NCI-H146 (cell line): Measurements from ENCODE around the gene USH1G.

Experiments
- DNase-seq: peaks from one replicate; lab custom pipeline; 2025; lab: John Stamatoyannopoulos, UW

USH1G gene

DNA sequence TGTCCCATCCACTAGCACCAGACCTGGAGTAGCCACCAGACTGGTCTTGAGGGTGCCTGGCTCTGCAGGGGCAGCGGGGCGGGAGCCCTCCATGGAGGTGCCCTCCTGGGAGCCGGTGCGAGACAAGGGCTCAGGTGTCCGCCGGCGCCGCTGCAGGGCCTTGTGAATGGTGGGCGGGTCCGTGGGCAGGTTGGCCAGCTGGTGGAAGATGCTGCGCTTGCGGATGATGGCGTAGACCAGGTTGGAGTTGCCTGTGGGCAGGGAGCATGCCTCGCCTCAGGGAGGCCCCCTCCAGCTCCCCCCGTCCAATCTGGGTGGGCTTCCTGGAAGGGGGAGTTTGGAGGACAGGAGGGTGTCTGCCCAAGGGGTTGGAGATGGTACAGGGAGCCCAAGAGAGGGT is 31.1 kb upstream of the USH1G start:
- DNase-seq: no peak

DNA sequence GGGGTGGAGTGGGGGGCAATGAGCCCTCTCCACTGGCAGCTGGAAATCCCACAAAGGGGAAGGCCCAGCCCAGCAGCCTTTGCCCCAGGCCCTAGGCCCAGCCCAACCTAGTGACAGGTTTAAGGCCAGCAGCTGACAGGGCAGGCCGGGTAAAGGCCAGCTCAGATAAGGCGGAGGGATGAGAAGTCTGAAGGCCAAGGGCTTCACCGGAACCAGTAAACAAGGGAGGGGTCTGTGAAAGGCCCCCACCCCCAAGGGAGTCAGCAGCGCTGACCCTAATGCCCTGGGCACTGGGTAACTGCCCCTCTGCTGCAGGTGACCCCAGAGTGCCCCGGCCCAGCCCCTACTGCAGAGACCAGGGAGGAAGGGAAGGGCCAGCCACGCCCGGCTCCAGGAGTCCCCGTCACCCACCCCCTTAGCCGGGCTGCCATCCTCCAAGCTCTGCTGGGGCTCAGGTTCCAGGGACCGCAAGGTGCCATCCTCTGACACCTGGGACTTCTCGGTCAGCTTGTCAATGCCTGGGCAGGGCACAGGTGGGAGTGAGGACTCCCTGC is 30.2 kb upstream of the USH1G start:
- DNase-seq: no peak

DNA sequence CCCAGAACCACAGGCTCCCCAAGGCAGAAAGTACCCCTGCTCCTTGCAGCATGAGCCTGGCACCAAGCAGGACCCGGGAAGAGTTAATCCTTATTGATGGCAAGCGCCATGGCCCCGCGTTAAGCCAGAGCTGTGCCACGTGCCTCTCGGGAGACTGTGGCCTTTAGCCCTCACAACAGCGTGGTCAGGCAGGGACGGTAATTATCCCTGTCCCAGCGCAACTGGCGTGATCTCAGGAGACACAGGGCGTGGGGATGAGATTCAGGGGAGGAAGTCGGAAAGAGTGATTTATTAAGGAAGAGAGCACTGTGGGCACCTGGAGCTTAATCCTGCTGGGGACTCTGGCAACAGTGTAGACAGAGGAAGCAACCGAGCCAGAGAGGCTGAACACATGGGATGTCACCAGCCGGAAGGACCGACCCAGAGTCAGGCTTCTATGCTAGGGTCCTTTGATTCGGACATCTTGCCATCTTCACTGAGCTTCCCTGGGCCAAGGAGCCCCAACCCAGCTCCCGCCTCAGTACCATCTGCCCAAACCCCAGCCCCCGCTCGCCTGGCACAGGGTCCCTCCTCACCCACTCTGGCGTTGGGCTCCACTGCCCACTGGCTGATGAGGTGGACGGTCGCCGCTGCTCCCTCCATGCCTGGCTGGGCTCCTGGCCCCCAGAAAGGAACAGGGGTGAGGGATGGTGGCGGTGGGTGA is 29.5 kb upstream of the USH1G start:
- no peak for DNase-seq

DNA sequence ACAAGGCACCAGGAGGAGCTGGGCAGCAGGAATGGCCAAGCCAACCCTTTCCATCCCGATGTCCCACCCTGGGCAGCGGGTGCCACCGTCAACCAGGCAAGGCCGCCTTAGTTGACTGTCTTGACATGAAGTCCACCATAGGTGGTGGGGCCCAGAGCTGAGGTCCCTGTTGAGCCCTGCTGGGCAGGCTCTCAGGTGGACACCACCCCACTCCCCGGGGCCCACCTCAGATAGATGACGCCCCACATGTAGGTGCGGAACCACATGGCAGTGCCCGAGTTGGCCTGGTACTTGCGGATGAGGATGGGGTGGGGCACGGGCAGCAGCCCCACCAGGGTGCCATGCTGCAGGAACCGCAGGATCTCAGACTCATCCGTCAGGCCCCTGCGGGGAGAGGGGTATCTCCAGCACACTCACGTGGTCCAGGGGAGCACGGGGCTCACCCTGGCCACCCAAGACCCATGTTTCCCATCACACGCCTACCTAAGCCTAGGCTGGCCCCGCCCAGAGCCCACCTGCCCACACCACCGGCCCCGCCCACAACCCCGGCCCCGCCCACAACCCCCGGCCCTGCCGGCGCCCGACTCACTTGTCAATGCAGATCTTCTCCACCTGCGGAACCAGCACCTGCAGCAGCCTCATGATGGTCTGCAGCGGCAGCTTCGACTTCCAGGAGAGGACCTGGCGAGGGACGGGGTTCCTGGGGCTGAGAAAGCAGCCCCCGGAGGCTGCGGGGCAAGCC is 28.8 kb upstream of the USH1G start:
- no peak for DNase-seq

DNA sequence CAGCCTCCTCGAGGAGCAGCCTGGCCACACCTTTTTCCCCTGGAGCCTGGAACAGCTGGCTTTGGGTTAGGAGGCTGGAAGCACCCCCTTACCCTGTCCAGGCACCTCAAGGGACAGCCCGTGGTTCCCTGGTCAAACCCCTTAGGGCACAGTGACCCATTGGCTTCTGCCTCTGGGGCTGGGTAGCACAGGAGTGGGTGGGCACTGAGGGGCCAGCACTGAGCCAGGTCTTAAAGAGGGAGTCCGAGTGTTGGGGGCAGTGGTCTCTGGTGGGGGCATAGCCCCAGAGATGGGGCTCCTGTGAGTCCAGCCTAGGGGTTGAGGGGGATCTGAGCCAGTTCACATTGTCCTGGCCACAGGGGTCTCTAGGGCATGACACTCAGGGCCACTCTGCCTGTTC is 28.0 kb upstream of the USH1G start:
- no peak for DNase-seq

DNA sequence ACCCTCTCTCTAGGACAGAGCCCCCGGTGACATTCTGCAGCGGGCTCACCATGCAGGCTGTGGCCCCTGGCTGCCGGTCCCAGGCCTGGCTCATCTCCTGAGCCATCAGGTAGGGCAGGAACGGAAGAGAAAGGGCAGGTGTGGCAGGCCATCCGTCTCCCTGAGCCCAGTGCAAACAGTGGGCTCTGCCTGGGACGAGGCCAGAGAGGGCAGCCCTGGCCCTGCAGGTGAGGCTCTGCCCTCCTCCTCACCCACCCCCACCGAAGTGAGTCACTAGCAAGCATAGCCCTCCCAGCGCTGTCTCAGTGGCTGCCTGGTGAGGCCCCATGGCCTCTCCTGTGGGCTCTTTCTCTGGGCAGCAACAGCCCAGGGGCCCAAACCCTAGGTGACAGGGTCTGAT is 27.2 kb upstream of the USH1G start:
- peak; percentile 70 for DNase-seq

DNA sequence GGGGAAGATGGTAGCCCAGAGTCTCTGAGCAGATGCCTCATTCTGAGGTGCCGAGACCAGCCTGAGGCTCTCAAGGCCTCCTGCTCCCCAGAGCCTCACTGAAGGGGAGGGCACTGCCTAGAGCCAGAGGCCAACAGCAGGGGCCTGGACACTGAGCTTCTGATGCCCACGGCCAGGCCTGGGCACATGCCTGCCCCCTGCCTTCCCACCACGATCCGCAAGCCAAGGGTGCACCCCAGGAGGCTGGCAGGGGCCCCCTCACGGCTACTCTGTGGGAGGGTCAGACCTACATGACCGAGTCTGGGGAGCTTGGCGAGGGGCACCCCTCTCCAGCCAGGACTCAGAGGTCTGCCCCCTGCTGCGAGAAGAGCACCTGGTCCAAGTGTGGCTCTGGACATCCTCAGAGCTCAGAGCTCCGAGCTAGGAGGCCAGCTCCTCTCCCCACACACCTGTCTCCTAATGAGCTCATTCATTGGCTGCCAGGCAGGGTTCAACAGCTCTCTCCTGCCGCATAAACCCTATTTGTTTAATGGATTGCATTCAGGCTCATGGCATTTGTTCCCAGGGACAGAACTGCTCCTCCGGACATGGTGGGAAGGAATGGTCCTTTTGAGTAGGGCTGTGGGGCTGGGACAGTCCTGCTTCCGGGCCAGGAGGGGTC is 26.5 kb upstream of the USH1G start:
- DNase-seq: no peak

DNA sequence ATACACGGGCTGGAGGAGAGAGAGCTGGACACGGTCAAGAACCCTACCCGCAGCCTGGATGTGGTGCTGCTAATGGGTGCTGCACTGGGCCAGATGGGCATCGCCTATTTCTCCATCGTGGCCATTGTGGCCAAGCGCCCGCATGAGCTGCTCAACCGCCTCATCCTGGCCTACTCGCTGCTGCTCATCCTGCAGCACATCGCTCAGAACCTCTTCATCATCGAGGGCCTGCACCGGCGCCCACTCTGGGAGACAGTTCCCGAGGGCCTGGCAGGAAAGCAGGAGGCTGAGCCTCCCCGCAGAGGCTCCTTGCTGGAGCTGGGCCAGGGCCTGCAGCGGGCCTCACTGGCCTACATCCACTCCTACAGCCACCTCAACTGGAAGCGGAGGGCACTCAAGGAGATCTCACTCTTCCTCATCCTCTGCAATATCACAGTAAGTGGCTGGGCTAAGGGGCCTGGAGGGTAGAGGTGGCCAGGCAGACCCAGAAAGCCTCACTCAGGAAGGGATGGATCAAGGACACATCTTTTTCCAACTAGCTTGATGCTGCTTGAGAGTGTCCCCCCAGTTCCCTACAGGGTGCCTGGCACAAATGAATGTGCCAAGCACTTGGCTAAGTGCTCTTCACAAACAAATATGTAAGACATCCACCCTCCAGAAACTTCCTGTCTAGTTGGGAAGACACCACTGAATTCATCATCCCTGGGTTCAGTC is 24.1 kb upstream of the USH1G start:
- no peak for DNase-seq

DNA sequence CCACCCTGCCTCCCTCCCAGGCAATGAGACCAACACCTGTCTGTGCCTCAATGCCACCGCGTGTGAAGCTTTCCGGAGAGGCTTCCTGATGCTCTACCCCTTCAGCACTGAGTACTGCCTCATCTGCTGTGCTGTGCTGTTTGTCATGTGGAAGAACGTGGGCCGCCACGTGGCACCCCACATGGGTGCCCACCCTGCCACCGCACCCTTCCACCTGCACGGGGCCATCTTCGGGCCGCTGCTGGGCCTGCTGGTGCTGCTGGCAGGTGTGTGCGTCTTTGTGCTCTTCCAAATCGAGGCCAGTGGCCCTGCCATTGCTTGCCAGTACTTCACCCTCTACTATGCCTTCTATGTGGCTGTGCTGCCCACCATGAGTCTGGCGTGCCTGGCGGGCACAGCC is 23.6 kb upstream of the USH1G start:
- DNase-seq: no peak

DNA sequence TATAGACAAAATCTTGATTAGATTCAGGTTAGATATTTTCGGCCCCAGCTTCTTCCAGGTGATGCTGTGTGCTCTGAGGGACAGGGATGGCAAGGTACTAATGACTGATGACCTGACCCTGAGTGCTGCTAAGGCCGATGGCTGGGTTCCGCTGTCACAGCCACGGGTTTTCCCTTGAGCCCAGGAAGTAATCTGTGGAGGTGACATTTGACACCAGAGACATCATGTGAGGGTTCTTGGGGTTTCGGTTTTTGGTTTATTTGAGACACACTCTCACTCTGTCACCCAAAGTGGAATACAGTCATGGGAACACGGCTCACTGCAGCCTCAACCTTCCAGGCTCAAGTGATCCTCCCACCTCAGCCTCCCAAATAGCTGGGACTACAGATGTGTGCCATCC is 22.5 kb upstream of the USH1G start:
- DNase-seq: no peak

DNA sequence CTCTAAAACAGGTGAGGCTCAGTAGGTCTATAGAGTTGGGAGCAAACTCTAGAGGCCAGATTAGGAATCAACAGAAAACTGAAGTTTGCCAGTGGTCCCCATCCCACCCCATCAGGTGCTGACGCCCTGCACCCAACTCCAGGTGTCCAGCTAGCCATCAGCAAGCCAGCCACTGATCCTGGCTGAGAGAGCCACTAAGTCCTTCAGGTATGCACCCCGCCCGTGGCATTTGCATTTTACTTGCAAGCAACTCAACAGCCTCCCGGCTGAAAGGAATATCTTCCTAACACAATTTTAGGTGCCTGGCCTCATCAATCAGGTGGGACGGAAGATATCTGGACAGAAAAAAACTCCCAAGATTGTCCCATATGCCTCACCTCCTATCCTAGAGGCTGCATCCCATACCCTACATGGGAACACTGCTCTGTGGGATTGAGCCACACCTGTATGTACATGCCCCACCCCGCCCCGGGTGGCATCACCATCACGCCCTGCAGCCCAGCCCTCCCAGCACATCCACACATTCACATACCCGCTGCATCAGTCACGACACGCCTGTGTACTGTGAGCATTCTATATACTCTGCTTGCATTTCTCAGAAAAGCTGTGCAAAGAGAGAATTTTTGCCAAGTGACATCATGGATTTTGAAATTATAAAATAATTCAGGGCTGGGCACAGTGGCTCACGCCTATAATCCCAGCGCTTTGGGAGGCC is 20.9 kb upstream of the USH1G start:
- DNase-seq: no peak

DNA sequence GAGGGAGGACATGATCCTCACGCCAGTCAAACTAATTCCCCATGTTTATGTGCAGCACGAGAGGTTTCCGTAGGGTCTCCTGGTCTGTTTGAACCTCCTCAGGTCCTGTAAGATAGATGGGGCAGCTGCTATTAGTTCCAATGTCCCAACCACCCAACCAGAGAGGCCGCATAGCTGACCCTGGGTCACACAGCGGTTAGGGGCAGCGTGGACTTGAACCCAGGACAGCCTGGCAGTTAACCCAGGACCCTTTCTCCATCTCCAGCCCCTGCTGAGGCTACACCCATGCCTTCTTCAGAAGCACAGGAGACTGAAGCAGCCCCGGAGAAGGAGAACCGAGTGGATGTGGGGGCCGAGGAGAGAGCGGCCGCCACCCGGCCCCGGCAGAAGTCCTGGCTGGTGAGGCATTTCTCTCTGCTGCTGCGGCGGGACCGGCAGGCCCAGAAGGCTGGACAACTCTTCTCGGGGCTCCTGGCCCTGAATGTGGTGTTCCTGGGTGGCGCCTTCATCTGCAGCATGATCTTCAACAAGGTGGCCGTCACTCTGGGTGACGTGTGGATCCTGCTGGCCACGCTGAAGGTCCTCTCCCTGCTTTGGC is 18.2 kb upstream of the USH1G start:
- DNase-seq: no peak

DNA sequence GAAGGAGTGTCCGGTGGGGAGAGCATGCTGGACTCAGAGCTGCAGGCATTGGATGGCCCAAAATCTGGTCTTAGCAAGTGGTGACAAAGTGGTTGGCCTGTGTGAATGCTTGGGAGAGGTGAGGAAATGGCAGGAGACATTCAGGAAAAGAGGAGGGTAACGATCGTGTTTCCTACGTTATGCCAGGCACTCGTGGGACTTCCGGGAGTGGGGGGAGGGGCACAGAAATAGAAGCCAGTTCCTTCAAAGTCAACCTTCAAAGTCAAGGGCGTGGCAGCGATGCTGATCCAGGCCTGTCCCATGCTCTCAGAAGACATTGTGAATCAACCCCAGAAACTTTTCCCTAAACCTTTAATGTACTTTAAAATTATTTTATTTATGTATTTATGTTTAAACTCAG is 16.5 kb upstream of the USH1G start:
- DNase-seq: no peak

DNA sequence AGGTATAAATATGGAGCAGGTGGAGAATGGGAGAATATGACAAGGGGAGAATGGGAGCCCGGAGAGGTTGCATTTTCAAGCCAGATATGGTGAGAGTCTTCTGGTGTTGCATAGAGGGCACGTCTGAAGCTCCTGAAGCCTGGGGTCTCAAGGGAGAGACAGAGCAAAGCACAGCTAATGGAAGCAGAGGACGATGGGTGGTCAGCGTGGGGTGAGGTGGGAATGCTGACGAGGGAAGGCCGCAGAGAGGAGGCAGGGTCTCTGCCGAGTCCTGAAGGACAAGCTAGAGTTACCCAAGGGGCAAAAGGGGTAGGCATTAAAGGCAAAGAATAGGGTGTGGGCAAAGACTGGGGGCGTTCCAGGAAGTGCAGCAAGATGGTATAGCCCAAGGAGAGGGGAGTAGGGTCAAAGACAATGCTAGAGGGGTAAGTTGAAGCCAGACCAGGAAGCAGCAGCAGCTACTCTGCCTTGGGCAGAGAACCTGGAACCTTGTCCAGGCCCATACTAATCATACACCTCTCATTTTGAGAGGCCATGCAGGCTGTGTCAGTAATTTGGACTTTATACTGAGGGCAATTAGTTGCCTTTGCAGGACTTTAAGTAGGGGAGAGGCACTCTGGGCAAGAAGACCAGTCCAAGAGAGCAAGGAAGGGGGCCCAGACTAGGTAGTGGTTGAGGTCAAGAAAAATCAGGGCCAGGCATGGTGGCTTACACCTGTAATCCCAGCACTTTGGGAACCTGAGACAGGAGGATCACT is 15.3 kb upstream of the USH1G start:
- DNase-seq: no peak

DNA sequence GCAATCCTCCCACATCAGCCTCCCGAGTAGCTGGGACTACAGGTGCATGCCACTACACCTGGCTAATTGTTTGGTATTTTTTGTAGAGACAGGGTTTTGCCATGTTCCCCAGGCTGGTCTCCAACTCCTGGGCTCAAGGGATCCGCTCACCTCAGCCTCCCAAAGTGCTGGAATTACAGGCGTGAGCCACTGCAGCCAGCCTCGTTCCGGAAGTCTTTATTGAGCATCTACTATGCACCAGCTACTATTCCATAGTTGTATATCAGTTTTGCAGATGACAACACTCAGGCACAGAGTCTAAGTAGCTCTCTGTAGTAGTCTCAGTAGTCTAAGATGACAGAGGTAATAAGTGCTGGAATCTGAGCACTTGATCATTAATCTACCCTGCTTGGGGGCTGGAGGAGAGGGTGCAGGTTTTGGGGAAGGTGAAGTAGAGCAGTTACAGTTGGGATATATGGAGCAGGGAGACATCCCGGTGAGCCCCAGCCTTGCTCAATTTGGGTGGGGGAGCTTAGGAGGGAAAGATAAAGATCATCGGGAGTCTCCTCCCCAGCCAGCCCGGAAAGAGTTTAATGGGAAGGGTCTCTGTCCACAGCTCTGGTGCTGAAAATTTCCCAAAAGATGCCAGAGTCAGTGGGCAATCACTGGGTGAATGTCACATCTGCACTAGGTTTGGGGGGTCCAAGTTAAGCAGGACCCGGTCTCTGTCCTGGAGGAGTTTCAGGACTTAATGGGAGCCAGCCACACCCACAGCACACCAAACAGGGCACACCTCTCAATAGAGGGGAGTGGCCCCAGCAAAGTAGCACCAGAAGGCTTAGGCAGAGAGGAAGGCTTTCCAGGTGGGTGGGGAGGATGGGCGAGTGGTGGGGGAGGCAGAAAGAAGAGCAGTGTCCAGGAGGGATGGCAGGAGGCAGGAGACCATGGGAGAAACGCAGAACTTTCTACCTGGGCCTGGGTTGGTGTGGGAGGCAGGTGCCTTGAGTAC is 14.3 kb upstream of the USH1G start:
- DNase-seq: no peak

DNA sequence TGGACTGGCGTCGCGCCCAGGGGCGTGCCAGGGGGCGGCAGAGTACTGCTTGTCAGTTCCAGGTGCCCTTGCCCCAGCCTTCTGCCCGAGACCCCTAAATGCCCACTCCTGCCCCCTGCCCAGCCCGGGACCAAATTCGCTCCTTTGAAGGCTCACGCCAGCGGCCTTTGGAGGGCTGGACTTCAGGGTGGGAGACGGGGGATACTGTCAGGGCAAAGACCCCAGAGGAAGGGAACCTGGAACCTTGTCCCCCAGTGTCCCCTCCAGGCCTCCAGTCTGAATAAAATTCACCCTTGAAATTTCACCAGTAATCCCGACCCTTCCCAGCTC is 13.4 kb upstream of the USH1G start:
- DNase-seq: no peak

DNA sequence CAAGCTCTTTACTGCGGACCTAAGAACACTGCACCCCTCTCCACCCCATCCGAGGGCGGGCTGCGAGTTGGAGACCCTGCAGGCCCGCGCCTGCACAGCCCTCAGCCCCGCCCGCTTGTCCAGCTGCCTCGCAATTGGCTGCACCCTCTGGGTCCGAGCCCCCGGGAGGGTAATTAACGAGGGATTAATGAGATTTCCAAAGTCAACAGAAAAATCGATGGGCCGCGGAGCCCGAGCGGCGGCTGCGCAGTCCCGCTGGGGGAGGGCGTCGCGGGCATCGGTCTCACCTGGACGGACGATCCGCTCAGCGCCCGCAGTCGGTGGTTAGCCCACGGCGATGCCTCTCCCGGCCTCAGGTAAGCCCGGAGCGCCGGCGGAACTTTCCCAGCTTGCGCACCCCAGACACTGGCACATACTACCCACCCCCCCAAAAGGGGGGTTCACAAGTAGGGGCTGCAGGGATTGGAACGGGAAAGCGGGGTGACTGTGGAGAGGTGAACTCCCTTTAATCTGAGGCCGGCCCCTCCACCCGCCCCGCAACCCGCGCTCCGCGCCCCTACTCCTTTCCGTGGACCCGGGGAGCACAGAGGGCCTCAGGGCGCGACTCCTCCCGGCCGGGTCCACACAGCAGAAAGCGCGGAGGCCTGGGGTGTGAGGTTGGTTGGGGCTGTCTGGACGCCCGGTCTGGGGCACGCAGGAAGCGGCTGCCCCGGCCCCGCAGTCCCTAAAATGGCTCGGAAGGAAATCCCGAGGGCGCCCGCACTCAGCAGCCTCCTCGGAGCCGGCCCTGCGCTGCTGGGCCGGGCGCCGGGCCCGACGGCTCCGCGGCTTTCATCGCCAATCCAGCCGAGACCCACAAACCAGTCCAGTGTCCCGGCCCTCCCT is 12.8 kb upstream of the USH1G start, which contains the start of gene OTOP3:
OTOP3 (plus strand) TSS at position 314 of the 885 bp plus-strand sequence; CDS start at position 338, 24 bp downstream.
- peak; percentile 91 for DNase-seq

DNA sequence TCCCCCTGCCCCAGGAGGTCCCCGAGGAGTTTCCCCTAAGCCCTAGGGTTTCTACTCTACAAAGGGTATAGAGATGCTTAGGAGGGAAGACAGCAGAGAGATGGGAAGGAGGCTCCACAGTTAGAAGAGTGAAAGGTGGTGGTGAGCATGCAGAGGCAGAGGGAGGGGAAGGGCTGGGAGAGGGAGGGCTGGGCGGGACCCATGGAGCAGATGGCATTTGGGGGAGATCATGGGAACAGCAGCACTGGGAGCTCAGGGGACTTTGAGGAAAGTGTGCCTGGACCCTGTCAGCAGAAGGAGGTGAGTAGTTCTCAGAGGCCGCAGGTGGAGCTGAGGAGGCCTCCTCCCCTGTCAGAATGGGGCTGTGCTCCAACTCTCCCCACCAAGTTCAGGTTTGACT is 12.0 kb upstream of the USH1G start:
- no peak for DNase-seq
